Measurements from ENCODE around the gene CES1.

The CES1 gene

GRCh38 chr16:55872130-55872529, 39.2 kb upstream of the CES1 start:
- Histone ChIP-seq H3K27me3 (ENCODE audit: control insufficient read depth in 3 of 3, insufficient read depth in 3 of 3, low read depth in 1 of 3, low read length in 3 of 3) (no peaks in the 10 kb centered on the region), H2AFZ (ENCODE audit: low read length) (no peak overlapping the region), H3K36me3 (replicated peaks in 1 of 2; ENCODE audit: control insufficient read depth in 2 of 2, insufficient read depth in 2 of 2, low read length in 2 of 2) (no peaks in the 10 kb centered on the region), H3K4me2 (ENCODE audit: insufficient read depth, low read length, poor library complexity, severe bottlenecking) (no peak overlapping the region), H3K9ac (ENCODE audit: low read depth, low read length, poor library complexity) (no peak overlapping the region), H2BK12ac (ENCODE audit: low read length) (no peak overlapping the region), H3K4me3 (ENCODE audit: low read length in 2 of 2) (no peak overlapping the region), H3K9me3 (replicated peaks in 1 of 2; ENCODE audit: control insufficient read depth in 2 of 2, insufficient read depth in 1 of 2, low read depth in 1 of 2, low read length in 2 of 2) (no peaks in the 10 kb centered on the region), H4K91ac (ENCODE audit: low read depth, low read length, poor library complexity) (no peak overlapping the region), H3K4ac (ENCODE audit: low read length) (no peak overlapping the region), H3K79me1 (ENCODE audit: low read depth, low read length) (no peaks in the 10 kb centered on the region), H2BK120ac (ENCODE audit: low read depth, low read length) (no peak overlapping the region), H3K18ac (ENCODE audit: low read length) (no peak overlapping the region), H4K8ac (ENCODE audit: low read depth, low read length) (no peak overlapping the region), H3K14ac (ENCODE audit: low read length) (no peak overlapping the region), H3K23ac (ENCODE audit: low read depth, low read length, poor library complexity) (no peak overlapping the region), H3K27ac (replicated peaks; ENCODE audit: low read length) (no peak overlapping the region), H2AK5ac (ENCODE audit: low read depth, low read length) (no peak overlapping the region), H2BK5ac (ENCODE audit: low read length) (no peak overlapping the region), H3K4me1 (ENCODE audit: control insufficient read depth in 2 of 2, insufficient read depth in 1 of 2, low read depth in 1 of 2, low read length in 2 of 2) (peaks cover 0 to 4% of the 10 kb centered on the region in 2 donors), H2BK15ac (ENCODE audit: low read length) (no peak overlapping the region)
- DNase-seq (ENCODE audit: low spot score) = no peak
- WGBS, 2 donors (ENCODE audit: extremely low coverage in 2 of 2, insufficient read length in 2 of 2, insufficient replicate concordance in 1 of 2) = no CpG with 5 or more reads among the region's 7 CpGs

- WGBS, 2 donors (ENCODE audit: extremely low coverage in 2 of 2, insufficient read length in 2 of 2, insufficient replicate concordance in 1 of 2) = no CpG with 5 or more reads among the region's 10 CpGs
Observed at GRCh38 chr16:55871411-55872038, 38.6 kb upstream of the CES1 start.

GRCh38 chr16:55868980-55869379, 36.1 kb upstream of the CES1 start:
- Histone ChIP-seq H2AK5ac (ENCODE audit: low read depth, low read length) (no peak overlapping the region), H3K9me3 (replicated peaks in 1 of 2; ENCODE audit: control insufficient read depth in 2 of 2, insufficient read depth in 1 of 2, low read depth in 1 of 2, low read length in 2 of 2) (no peaks in the 10 kb centered on the region), H2BK12ac (ENCODE audit: low read length) (no peak overlapping the region), H3K27me3 (ENCODE audit: control insufficient read depth in 3 of 3, insufficient read depth in 3 of 3, low read depth in 1 of 3, low read length in 3 of 3) (no peaks in the 10 kb centered on the region), H2AFZ (ENCODE audit: low read length) (no peak overlapping the region), H3K9ac (ENCODE audit: low read depth, low read length, poor library complexity) (no peak overlapping the region), H3K4me2 (ENCODE audit: insufficient read depth, low read length, poor library complexity, severe bottlenecking) (no peak overlapping the region), H3K36me3 (replicated peaks in 1 of 2; ENCODE audit: control insufficient read depth in 2 of 2, insufficient read depth in 2 of 2, low read length in 2 of 2) (no peaks in the 10 kb centered on the region), H2BK15ac (ENCODE audit: low read length) (no peak overlapping the region), H3K14ac (ENCODE audit: low read length) (no peak overlapping the region), H4K8ac (ENCODE audit: low read depth, low read length) (no peak overlapping the region), H4K91ac (ENCODE audit: low read depth, low read length, poor library complexity) (no peak overlapping the region), H3K4me1 (ENCODE audit: control insufficient read depth in 2 of 2, insufficient read depth in 1 of 2, low read depth in 1 of 2, low read length in 2 of 2) (peaks cover 0 to 4% of the 10 kb centered on the region in 2 donors), H3K79me1 (ENCODE audit: low read depth, low read length) (no peaks in the 10 kb centered on the region), H3K4ac (ENCODE audit: low read length) (no peak overlapping the region), H3K23ac (ENCODE audit: low read depth, low read length, poor library complexity) (no peak overlapping the region), H2BK120ac (ENCODE audit: low read depth, low read length) (no peak overlapping the region), H3K18ac (ENCODE audit: low read length) (peak overlapping the region; percentile 44), H2BK5ac (ENCODE audit: low read length) (no peak overlapping the region), H3K4me3 (ENCODE audit: low read length in 2 of 2) (no peak overlapping the region), H3K27ac (replicated peaks; ENCODE audit: low read length) (no peak overlapping the region)
- DNase-seq (ENCODE audit: low spot score) = no peak
- WGBS, 2 donors (ENCODE audit: extremely low coverage in 2 of 2, insufficient read length in 2 of 2, insufficient replicate concordance in 1 of 2) = no CpG with 5 or more reads among the region's 7 CpGs

More at GRCh38 chr16:55871411-55872038, 38.6 kb upstream of the CES1 start:
- no peak overlapping the region for H4K8ac ChIP-seq (ENCODE audit: low read depth, low read length)
- H2BK12ac ChIP-seq (ENCODE audit: low read length) = no peak overlapping the region
- no peak overlapping the region for H3K4me2 ChIP-seq (ENCODE audit: insufficient read depth, low read length, poor library complexity, severe bottlenecking)
- H3K4ac ChIP-seq (ENCODE audit: low read length) = no peak overlapping the region
- no peaks in the 10 kb centered on the region for H3K36me3 ChIP-seq (replicated peaks in 1 of 2; ENCODE audit: control insufficient read depth in 2 of 2, insufficient read depth in 2 of 2, low read length in 2 of 2)
- H3K18ac ChIP-seq (ENCODE audit: low read length) = no peak overlapping the region
- H3K4me3 ChIP-seq (ENCODE audit: low read length in 2 of 2) = no peak overlapping the region
- H3K9me3 ChIP-seq (replicated peaks in 1 of 2; ENCODE audit: control insufficient read depth in 2 of 2, insufficient read depth in 1 of 2, low read depth in 1 of 2, low read length in 2 of 2) = no peaks in the 10 kb centered on the region
- H3K79me1 ChIP-seq (ENCODE audit: low read depth, low read length) = no peaks in the 10 kb centered on the region
- no peak overlapping the region for H3K27ac ChIP-seq (replicated peaks; ENCODE audit: low read length)
- H4K91ac ChIP-seq (ENCODE audit: low read depth, low read length, poor library complexity) = no peak overlapping the region
- no peak for DNase-seq (ENCODE audit: low spot score)
- H3K23ac ChIP-seq (ENCODE audit: low read depth, low read length, poor library complexity) = no peak overlapping the region
- H2BK15ac ChIP-seq (ENCODE audit: low read length) = no peak overlapping the region
- H3K14ac ChIP-seq (ENCODE audit: low read length) = no peak overlapping the region
- no peak overlapping the region for H2BK120ac ChIP-seq (ENCODE audit: low read depth, low read length)
- peaks cover 0 to 6% of the 10 kb centered on the region in 2 donors for H3K4me1 ChIP-seq (ENCODE audit: control insufficient read depth in 2 of 2, insufficient read depth in 1 of 2, low read depth in 1 of 2, low read length in 2 of 2)
- no peaks in the 10 kb centered on the region for H3K27me3 ChIP-seq (ENCODE audit: control insufficient read depth in 3 of 3, insufficient read depth in 3 of 3, low read depth in 1 of 3, low read length in 3 of 3)
- no peak overlapping the region for H2AK5ac ChIP-seq (ENCODE audit: low read depth, low read length)
- H2AFZ ChIP-seq (ENCODE audit: low read length) = no peak overlapping the region
- H2BK5ac ChIP-seq (ENCODE audit: low read length) = no peak overlapping the region
- H3K9ac ChIP-seq (ENCODE audit: low read depth, low read length, poor library complexity) = peak overlapping the region; percentile 24

- Histone ChIP-seq H2AK5ac (ENCODE audit: low read depth, low read length) (no peak overlapping the region), H3K9me3 (replicated peaks in 1 of 2; ENCODE audit: control insufficient read depth in 2 of 2, insufficient read depth in 1 of 2, low read depth in 1 of 2, low read length in 2 of 2) (no peaks in the 10 kb centered on the region), H3K14ac (ENCODE audit: low read length) (no peak overlapping the region), H3K4me2 (ENCODE audit: insufficient read depth, low read length, poor library complexity, severe bottlenecking) (no peak overlapping the region), H3K4ac (ENCODE audit: low read length) (no peak overlapping the region), H3K27ac (replicated peaks; ENCODE audit: low read length) (no peak overlapping the region), H4K91ac (ENCODE audit: low read depth, low read length, poor library complexity) (no peak overlapping the region), H2BK15ac (ENCODE audit: low read length) (no peak overlapping the region), H3K27me3 (ENCODE audit: control insufficient read depth in 3 of 3, insufficient read depth in 3 of 3, low read depth in 1 of 3, low read length in 3 of 3) (no peaks in the 10 kb centered on the region), H3K36me3 (replicated peaks in 1 of 2; ENCODE audit: control insufficient read depth in 2 of 2, insufficient read depth in 2 of 2, low read length in 2 of 2) (no peaks in the 10 kb centered on the region), H3K9ac (ENCODE audit: low read depth, low read length, poor library complexity) (no peak overlapping the region), H3K4me1 (ENCODE audit: control insufficient read depth in 2 of 2, insufficient read depth in 1 of 2, low read depth in 1 of 2, low read length in 2 of 2) (peaks cover 0 to 4% of the 10 kb centered on the region in 2 donors), H3K18ac (ENCODE audit: low read length) (no peak overlapping the region), H2BK12ac (ENCODE audit: low read length) (no peak overlapping the region), H2BK120ac (ENCODE audit: low read depth, low read length) (no peak overlapping the region), H2BK5ac (ENCODE audit: low read length) (no peak overlapping the region), H4K8ac (ENCODE audit: low read depth, low read length) (no peak overlapping the region), H3K23ac (ENCODE audit: low read depth, low read length, poor library complexity) (no peak overlapping the region), H2AFZ (ENCODE audit: low read length) (no peak overlapping the region), H3K4me3 (ENCODE audit: low read length in 2 of 2) (no peak overlapping the region), H3K79me1 (ENCODE audit: low read depth, low read length) (no peaks in the 10 kb centered on the region)
- no CpG with 5 or more reads among the region's 2 CpGs for WGBS, 2 donors (ENCODE audit: extremely low coverage in 2 of 2, insufficient read length in 2 of 2, insufficient replicate concordance in 1 of 2)
- DNase-seq (ENCODE audit: low spot score) = no peak
Observed at GRCh38 chr16:55868137-55868536, 35.2 kb upstream of the CES1 start.

Data from neuronal stem cell (in vitro differentiated cells).